HEK293T (cell line): ENCODE data around the gene RALGAPB.

Experiments used
- CTCF ChIA-PET: fragments of 350-600 bp; formaldehyde crosslinking; extraction: SDS; loops from one replicate; lab custom pipeline; 2021; ENCODE audit warnings: antibody characterized with exemption, inconsistent platforms; lab: Yijun Ruan, JAX
- POLR2A ChIA-PET: fragments of 350-600 bp; formaldehyde crosslinking; extraction: SDS; loops from one replicate; lab custom pipeline; 2020; ENCODE audit warnings: antibody characterized with exemption, inconsistent platforms; lab: Yijun Ruan, JAX
- DNase-seq: peaks from one replicate; pipeline ENCODE4 v3.0.0; 2012; ENCODE audit warnings: mixed read lengths; ENCODE audit errors: extremely low spot score
- ARNT ChIP-seq: fragments of 450-650 bp; IDR thresholded peaks from 2 replicates; pipeline ENCODE4 v1.6.1; 2017; ENCODE audit warnings: mild to moderate bottlenecking
- BHLHE40 ChIP-seq: fragments of 450-650 bp; IDR thresholded peaks from 2 replicates; pipeline ENCODE4 v1.6.1; 2016; ENCODE audit warnings: mild to moderate bottlenecking, moderate library complexity, borderline replicate concordance
- CTBP1 ChIP-seq: fragments of 450-650 bp; IDR thresholded peaks from 2 replicates; pipeline ENCODE4 v1.6.1; 2016; ENCODE audit warnings: borderline replicate concordance
- ELF4 ChIP-seq: fragments of 450-650 bp; IDR thresholded peaks from 2 replicates; pipeline ENCODE4 v1.6.1; 2017; ENCODE audit warnings: antibody characterized with exemption
- FOXA1 ChIP-seq: fragments of 450-650 bp; IDR thresholded peaks from 2 replicates; pipeline ENCODE4 v1.6.1; 2016; ENCODE audit warnings: mild to moderate bottlenecking
- FOXK2 ChIP-seq: fragments of 450-650 bp; IDR thresholded peaks from 2 replicates; pipeline ENCODE4 v1.6.1; 2016; ENCODE audit warnings: mild to moderate bottlenecking
- FOXM1 ChIP-seq: fragments of 450-650 bp; IDR thresholded peaks from 2 replicates; pipeline ENCODE4 v1.6.1; 2017; ENCODE audit warnings: mild to moderate bottlenecking, borderline replicate concordance
- HDGF ChIP-seq: fragments of 450-650 bp; IDR thresholded peaks from 2 replicates; pipeline ENCODE4 v1.6.1; 2017; ENCODE audit warnings: antibody characterized with exemption, borderline replicate concordance
- L3MBTL2 ChIP-seq: fragments of 450-650 bp; conservative IDR thresholded peaks from 2 replicates; pipeline ENCODE4 v1.6.1; 2016; ENCODE audit warnings: mild to moderate bottlenecking
- LEF1 ChIP-seq: fragments of 450-650 bp; IDR thresholded peaks from 2 replicates; pipeline ENCODE4 v1.6.1; 2017; ENCODE audit warnings: mild to moderate bottlenecking, borderline replicate concordance
- NFRKB ChIP-seq: fragments of 450-650 bp; IDR thresholded peaks from 2 replicates; pipeline ENCODE4 v1.6.1; 2016; ENCODE audit warnings: mild to moderate bottlenecking, moderate library complexity
- PKNOX1 ChIP-seq: fragments of 450-650 bp; IDR thresholded peaks from 2 replicates; pipeline ENCODE4 v1.6.1; 2016
- SP1 ChIP-seq: fragments of 450-650 bp; IDR thresholded peaks from 2 replicates; pipeline ENCODE4 v1.6.1; 2017
- SUZ12 ChIP-seq: fragments of 450-650 bp; IDR thresholded peaks from 2 replicates; pipeline ENCODE4 v1.6.1; 2016; ENCODE audit warnings: mild to moderate bottlenecking
- TARDBP ChIP-seq: fragments of 450-650 bp; IDR thresholded peaks from 2 replicates; pipeline ENCODE4 v1.6.1; 2016
- ZNF384 ChIP-seq: fragments of 450-650 bp; IDR thresholded peaks from 2 replicates; pipeline ENCODE4 v1.6.1; 2016

RALGAPB gene

GRCh38 chr20:38600057-38600456 is 127.4 kb downstream of the RALGAPB start:
- ChIA-PET CTCF (no interaction called here), POLR2A (no interaction called here)
- TF ChIP-seq L3MBTL2 (no peak), BHLHE40 (no peak), HDGF (no peak), SUZ12 (no peak), ARNT (no peak), FOXM1 (no peak), ZNF384 (no peak)
- DNase-seq = no peak

GRCh38 chr20:38601216-38602184 is 128.9 kb downstream of the RALGAPB start, which contains the start of gene ARHGAP40:
Gene ARHGAP40, plus strand, starts transcription at chr20:38601809.
- peak; percentile 54 for DNase-seq
- POLR2A ChIA-PET = no interaction called here
- TF ChIP-seq CTBP1 = no peak
- TF ChIP-seq TARDBP = no peak
- no peak for TF ChIP-seq LEF1
- no peak for TF ChIP-seq FOXA1
- no peak for TF ChIP-seq BHLHE40
- TF ChIP-seq FOXM1 = no peak
- peak; percentile 22; the same call in 1 of the 2 replicates for TF ChIP-seq L3MBTL2
- CTCF ChIA-PET = no interaction called here

- DNase-seq = no peak
- POLR2A ChIA-PET = no interaction called here
- TF ChIP-seq FOXM1 (no peak), L3MBTL2 (no peak), ZNF384 (no peak), BHLHE40 (no peak)
- CTCF ChIA-PET = no interaction called here
These were observed 129.5 kb downstream of the RALGAPB start for GRCh38 chr20:38602185-38602581.

- POLR2A ChIA-PET = interaction anchor here (0.8 kb wide), 1 partner anchor 131 kb away, joined by 3 read pairs; the partner anchor contains the start of gene RALGAPB
- CTCF ChIA-PET = interaction anchor here (0.5 kb wide), 1 partner anchor 8 kb away, joined by 3 read pairs; no protein-coding TSS in a partner anchor
- DNase-seq = no peak
- TF ChIP-seq SUZ12 (no peak), CTBP1 (no peak)
These were observed 130.6 kb downstream of the RALGAPB start for GRCh38 chr20:38603286-38603685.

- TF ChIP-seq NFRKB (no peak), L3MBTL2 (no peak), FOXK2 (no peak), HDGF (no peak), FOXA1 (no peak), SUZ12 (no peak)
- no peak for DNase-seq
- CTCF ChIA-PET = no interaction called here
- POLR2A ChIA-PET = no interaction called here
These were observed 132.2 kb downstream of the RALGAPB start for GRCh38 chr20:38604873-38605303.

- ChIA-PET CTCF (no interaction called here), POLR2A (no interaction called here)
- DNase-seq = no peak
- TF ChIP-seq BHLHE40 = no peak
- TF ChIP-seq SP1 = no peak
- no peak for TF ChIP-seq HDGF
- no peak for TF ChIP-seq FOXM1
- TF ChIP-seq FOXA1 = no peak
- TF ChIP-seq NFRKB = no peak
- no peak for TF ChIP-seq ZNF384
These were observed 134.7 kb downstream of the RALGAPB start for GRCh38 chr20:38607351-38607750.

GRCh38 chr20:38608188-38608587 is 135.5 kb downstream of the RALGAPB start:
- TF ChIP-seq NFRKB = no peak
- TF ChIP-seq HDGF = no peak
- TF ChIP-seq ARNT = no peak
- TF ChIP-seq SP1 = no peak
- no peak for TF ChIP-seq ELF4
- TF ChIP-seq FOXA1 = no peak
- TF ChIP-seq TARDBP = no peak
- TF ChIP-seq CTBP1 = no peak
- no peak for TF ChIP-seq LEF1
- no peak for TF ChIP-seq FOXM1
- TF ChIP-seq BHLHE40 = no peak
- no peak for TF ChIP-seq L3MBTL2
- ChIA-PET POLR2A (no interaction called here), CTCF (no interaction called here)
- no peak for DNase-seq

GRCh38 chr20:38609815-38610214 is 137.2 kb downstream of the RALGAPB start:
- CTCF ChIA-PET = no interaction called here
- POLR2A ChIA-PET = no interaction called here
- TF ChIP-seq FOXA1 (no peak), BHLHE40 (no peak), SP1 (no peak), NFRKB (no peak), FOXK2 (no peak), ARNT (no peak)
- DNase-seq = no peak

- TF ChIP-seq L3MBTL2 = no peak
- no peak for TF ChIP-seq LEF1
- no peak for TF ChIP-seq ZNF384
- TF ChIP-seq FOXK2 = no peak
- TF ChIP-seq TARDBP = no peak
- TF ChIP-seq PKNOX1 = no peak
- TF ChIP-seq SUZ12 = no peak
- TF ChIP-seq SP1 = no peak
- TF ChIP-seq FOXM1 = no peak
- TF ChIP-seq HDGF = no peak
- no peak for TF ChIP-seq ARNT
- no peak for TF ChIP-seq BHLHE40
- no peak for TF ChIP-seq NFRKB
- no peak for TF ChIP-seq CTBP1
- no peak for TF ChIP-seq FOXA1
- TF ChIP-seq ELF4 = no peak
- ChIA-PET CTCF (no interaction called here), POLR2A (no interaction called here)
- DNase-seq = no peak
These were observed 137.9 kb downstream of the RALGAPB start for GRCh38 chr20:38610521-38610920.
